Endometrium (tissue), 2 donors: ENCODE measurements around the gene KCNN4.
"Not testable (repeated sequence)": the region's sequence is repeated elsewhere in the genome, so short reads cannot be mapped to it uniquely, and the experiment has no call there.

Experiments
- FAIRE-seq: peaks from 2 replicates; lab custom pipeline; 2012; peaks lifted over from hg19 to GRCh38; lab: Jason Lieb, UNC
- donor health status: control.
- donor health status: control.

Gene KCNN4

DNA sequence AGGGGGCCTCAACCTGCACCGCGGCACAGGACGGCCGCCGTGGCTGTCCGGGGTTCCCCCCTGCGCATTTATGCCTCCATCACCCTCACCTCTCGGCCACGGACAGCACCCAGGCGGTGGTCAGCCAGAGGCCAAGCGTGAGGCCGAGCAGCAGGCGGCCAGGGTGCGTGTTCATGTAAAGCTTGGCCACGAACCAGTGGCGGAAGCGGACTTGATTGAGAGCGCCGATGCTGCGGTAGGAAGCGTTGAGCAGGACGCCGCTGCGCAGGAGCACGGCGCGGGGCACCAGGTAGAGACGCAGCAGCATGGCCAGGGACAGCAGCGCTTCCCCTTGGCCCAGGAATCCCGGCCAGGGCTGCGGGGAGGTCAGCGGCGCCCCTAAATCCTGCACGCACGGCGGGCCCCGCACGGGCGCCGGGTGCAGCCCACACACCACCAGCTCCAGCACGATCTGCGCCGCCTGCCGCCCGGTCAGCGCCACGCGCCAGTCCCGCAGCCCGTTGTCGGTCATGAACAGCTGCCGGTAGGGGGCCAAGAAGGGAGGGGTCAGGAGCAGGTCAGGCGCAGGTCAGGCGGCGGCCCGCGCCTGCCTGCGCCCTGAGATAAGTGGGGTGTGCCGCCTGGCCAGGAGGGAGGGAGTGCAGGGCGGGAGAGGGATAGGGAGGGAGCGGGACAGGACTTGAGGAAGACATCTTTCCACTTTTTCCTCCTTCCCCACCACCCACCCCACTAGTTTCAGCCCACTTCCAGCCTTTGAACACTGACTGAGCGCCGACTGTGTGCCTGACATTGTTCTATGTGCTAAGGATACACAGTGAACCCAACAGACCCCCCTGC is 6.5 kb downstream of the KCNN4 start:
- no peak for FAIRE-seq

DNA sequence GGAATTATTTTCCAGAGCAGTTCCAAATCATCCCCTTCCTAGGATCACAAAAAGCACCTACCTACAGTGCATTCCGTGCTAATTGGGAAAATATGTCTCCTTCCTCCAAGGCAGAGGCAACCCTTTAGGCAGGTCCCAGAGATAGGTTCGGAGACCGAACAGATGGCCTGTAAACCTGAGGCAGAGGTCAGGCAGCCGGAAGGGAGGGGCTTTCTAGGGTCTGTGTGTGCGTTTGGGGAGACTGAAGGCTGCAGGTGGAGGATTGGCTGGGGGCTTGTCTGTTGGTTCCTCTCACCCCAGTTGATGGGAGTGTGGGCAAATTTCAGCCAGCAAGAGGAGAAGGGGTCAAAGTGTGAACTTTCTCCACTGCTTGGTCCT is 7.1 kb downstream of the KCNN4 start:
- no peak for FAIRE-seq

DNA sequence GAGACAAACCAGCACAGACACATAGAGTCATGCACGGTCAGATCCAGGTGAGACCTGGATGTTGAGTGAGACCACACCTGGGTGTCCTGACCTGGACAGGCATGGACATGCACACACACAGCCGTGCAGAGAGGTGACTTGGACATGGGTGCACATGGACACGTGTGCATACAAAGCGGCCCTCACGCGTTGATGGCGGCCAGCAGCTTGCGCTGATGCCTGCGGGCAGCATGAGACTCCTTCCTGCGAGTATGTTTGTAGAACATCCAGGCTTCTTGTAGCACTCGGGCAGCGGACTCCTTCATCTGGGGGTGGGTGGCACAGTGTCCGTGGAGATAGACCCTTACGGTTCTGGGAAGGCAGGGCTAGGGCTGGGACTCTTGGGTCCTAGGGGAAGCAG is 11.5 kb downstream of the KCNN4 start:
- no peak for FAIRE-seq

DNA sequence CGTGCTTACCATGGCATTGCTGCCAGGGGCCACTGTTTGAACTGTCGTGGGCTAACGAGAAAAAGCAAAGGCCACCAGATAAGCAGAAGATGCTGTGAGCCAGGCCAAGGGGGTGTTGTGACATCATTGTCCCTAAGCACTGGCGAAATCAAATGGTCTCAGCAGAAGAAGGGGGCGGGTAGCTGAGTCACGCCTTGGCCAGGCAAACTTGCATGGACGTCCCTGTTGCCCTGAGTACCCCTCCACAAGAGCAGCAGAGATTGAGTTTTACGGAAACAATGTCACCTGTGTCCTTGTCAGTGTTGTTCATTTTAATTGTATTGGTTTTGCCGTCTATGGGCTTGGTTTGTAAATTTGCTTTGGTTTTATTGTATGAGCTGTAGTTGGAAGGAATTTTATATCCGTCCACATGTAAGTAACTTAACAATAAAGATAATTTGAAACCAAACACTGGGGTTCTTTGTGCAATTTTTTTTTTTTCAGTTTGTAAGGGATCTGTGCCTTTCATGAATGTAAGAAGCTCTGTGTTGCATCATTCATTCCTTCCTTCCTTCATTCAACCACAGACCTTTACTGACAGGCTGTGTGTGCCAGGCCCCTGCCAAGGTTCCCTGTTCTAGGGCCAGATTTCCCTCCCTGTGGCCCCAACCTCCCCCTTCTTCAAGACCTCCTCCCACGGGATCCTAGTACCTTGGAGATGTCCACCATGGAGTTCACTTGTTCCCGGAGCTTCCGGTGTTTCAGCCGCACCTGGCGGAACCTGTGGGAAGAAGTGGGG is 12.3 kb downstream of the KCNN4 start:
- no peak for FAIRE-seq

DNA sequence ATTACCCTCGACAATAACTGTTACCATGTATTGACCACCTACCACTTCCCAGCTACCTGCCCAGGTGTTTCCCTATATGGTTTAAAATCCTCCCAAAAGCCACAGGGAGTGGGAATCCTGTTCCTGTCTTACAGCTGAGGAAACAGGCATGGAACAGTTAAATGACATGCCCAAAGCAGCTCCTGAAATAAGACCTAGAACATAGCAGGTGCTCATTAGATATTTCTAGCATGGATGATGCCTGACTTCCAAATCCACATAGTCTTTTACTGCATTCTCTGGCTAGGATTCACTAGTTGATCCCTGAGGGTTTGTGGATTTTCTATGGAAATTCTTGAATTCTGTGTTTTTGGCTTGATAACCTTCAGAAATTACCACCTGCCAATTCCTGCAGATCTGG is 13.0 kb downstream of the KCNN4 start:
- FAIRE-seq = no peak

DNA sequence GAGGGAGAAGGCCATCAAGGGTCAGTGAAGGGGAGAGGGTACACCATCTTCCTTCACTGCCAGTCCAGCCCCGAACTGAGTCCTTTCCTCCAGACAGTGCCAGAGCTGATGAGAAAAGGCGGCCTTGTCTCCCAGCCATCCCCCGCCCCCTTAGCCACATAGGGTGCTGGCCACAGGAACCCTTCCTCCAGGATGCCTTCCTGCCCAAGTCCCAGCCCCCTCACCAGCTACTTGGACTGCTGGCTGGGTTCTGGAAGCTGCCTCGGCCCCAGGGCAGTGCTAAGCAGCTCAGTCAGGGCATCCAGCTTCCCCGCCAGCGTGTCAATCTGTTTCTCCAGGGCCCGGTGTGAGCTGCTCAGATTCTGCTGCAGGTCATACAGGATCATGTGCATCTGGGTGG is 13.5 kb downstream of the KCNN4 start:
- no peak for FAIRE-seq

DNA sequence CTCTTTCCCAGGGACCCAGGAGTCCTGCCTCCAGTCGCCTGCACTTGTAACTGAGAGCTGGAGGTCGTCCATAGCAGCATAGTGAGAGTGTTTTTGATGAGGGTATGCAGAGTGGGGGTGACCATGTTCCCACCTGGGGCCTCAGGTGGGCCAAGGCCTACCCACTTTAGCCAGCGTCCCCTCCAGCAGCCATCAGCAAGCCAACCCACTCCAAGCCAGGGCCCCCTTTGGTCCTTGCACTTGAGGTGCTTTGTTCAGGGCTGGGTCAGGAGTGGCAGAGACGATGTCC is 14.1 kb downstream of the KCNN4 start:
- no peak for FAIRE-seq

DNA sequence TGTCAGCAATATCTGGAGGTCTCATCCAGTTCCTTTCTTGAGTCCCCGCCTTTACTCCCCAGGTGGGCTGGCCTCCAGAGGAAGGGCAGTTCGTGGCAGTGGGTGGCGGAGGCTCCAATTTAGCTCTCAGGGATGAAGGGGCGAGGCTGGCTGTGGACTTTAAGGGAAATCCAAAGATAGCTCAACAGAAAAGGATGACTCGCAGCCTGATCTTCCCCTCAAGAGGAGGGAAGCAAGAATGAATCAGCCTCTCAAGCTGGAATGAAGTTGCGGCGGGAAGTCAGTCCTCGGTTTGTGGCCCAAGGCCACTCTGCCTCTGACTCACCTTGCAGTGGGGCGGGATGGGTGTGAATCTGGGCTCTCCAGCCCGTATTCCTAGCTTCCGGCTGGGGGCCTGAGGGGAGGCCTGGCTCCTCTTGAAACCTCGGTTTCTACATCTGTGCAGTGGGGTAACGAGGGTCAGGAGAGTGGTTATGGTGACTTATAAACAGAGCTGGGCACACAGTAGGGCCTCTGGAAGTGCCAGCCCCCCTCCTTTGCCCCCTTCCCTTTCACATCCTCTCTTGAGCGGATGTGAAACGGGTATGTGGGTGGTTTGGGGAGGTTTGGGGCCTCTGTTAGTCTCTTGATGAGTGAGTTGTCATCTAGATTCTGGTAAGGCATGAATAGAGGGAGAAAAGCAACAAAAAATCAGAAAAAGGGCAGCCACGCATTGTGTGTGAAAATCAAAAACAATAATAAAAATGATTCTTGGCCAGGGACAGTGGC is 15.5 kb downstream of the KCNN4 start:
- no peak for FAIRE-seq

DNA sequence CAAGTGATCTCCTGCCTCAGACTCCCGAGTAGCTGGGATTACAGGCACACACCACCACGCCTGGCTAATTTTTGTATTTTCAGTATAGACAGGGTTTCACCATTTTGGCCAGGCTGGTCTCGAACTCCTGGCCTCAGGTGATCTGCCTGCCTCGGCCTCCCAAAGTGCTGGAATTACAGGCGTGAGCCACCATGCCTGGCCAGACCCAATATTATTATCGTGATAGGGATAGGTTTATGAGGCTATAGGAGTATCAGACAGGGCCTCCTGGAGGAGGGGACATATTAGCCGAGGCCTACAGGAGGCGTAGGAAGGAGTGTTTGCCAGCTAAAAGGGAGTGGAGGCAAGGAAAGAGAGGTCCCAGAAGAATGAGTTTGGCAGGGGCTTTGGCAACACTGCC is 16.1 kb downstream of the KCNN4 start:
- not testable (repeated sequence) for FAIRE-seq

DNA sequence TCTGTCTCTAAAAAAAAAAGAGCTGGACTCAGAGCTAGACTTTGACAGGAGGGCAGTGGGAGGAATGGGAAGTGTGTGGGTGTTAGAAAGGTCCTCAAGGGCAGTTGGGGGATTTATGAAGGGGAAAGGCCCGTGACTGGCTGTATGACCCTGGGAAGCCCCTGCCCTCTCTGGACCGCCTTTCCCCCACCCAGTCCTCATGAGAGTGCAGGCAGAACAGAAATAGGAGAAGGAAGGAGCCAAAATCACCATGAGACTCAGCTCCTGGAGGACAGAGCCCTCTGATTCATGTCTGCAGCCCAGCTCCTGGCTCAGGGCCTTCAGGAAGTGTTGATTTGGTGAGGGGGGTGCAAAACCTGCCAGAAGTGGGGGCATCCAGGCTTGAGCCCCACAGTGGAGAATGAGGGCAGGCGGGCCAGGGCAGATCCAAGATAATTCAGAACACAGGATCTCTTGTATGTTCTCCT is 17.3 kb downstream of the KCNN4 start:
- FAIRE-seq = no peak

DNA sequence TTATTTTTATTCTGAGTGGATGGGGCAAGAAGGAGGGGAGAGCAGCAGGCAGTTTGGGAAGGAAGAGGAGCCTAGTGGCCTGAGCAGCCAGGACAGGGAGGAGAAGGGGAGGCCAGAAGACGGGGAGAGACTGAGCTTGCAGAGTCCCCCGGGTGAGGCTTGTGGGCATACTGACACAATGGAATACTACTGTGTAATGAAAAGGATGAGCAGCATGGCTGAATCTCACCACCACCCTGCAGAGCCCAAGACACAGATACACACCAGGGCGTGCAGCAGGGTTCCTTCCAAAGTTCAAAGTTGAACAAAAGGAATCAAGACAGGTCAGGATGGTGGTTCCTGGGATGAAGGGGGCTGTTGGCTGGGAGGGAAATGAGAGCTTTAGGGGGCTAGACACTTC is 18.0 kb downstream of the KCNN4 start:
- FAIRE-seq = no peak

DNA sequence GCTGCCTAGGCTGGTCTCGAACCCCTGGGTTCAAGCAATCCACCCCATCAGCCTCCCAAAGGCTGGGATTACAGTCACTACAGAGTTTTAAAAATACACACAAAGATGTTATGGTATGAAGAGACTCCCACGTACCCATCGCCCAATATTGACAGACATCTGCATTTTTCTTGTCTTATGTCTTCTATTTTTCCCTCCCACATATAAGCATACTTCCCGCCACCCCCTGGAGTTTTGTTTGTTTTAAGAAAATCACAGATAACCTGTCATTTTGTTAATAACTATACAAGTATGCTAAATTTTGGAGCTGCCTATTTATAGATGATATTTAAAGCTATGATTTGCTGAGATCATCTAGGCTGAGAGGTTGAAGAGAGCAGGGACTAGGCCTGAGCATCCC is 19.8 kb downstream of the KCNN4 start:
- FAIRE-seq = no peak

DNA sequence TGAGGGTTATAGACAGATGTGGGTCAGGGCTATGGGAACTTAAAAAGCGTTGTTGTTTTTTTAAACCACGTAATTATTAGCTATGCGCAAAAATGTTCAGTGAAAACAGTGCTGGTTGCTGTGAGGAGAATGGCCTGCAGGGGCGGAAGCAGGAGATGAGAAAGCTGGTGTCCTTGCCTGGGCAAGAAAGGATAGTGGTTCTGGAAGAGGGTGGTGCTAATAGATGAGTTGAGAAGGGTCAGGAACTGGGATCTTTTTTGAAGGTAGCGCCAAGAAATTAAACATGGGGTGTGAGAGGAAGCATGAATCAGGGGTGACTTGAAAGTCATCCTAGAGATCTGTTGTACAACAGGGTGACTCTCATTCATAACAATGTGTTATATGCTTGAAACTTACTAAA is 21.3 kb downstream of the KCNN4 start:
- FAIRE-seq = no peak

DNA sequence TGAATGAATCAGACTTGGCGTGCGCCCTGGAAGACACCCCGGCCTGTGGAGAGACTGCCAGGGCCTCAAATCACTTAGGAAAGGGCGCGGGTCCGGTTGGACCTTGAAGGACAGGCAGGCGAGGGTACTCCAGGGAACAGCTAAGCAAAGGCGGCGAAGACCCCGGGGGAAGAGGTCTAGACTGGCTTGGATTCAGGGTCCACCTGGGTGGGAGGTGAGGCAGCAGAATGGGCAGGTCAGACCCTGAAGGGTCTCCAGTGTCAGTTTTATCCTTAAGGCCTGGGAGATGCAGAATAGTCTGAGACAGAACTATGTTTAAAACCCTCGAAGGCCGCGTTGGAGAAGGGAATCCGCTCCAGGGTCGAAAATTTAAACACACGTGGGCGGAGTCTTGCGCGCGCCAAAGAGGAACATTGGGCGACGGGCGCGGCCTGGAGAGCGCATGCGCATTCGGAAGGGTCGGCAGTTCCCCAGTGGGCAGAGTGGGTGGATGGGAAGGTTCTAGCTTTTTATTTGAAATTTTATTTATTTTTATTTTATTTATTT is 25.4 kb downstream of the KCNN4 start:
- FAIRE-seq = peak; percentile 78

DNA sequence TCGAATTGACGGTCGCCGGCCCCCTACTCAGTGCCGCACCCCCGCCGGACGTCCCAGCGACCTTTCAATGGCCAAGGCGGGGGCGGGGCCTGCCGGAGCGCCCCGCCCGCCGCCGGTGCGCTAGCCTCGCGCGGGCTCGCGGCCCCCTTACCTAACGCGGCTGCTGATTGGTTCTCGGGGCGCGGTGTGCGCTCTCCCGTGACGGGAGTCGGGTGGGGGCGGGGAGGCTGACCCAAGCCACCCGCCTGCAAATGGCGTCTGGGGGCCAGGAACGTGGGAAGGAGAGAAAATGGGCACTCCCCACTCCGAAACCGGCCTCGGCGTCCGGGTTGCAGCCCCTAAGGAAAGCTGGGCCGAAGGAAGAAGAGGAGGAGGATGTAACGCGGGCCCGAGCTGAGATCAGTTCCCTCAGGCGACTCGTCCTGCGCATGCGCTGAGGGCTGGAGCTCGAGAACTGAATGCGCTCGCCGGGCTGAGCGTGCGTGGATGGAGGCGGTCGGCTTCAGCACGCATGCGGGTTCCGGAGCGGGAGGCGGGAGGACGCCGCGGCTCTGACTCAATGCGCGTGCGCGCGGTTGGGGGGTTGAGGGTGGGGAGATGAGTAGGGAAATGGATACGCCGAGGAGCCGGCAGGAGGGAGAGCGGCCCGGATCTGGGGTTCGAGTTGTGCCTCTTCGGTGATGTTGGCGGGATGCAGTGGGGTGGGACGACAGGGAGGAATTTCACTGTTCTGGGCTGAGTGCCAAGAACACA is 26.1 kb downstream of the KCNN4 start, which contains the start of gene SMG9:
Gene SMG9, minus strand, starts transcription at position 460 of the 753 bp plus-strand sequence. CDS start 4,221 bp downstream, outside the sequence.
- no peak for FAIRE-seq

DNA sequence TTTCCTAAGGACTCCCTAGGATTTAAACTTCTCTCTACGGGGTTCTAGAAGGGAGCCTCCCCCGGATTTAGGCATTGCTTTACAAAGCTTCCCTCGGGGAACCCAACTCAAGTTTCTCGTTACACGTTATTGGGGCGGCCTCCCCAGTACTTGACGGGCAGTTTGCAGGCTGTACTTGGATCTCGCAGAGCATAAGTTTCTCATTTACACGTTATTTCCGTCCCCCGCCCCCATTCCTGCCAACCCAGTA is 26.6 kb downstream of the KCNN4 start:
- FAIRE-seq = no peak

DNA sequence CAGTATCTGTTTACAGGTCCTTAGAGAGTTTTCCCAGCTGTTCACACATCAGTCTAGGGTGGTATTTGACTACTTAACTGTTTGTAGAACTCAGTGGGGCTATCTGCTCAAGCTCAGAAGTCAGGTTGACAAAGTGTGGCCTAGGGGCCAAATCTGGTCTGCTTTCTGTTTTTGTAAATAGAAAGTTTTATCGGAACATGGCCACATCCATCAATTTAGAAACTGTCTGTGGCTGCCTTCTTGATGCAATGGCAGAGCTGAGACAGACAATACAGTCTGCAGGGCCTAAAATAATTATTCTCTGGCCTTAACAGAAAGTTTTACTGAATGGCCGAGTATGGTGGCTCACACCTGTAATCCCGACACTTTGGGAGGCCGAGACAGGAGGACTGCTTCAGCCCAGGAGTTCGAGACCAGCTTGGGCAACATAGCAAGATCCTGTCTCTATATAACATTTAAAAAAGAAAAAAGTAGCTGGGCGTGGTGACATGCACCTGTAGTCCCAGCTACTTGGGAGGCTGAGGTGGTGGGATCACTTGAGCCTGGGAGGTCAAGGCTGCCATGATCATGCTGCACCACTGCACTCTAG is 28.4 kb downstream of the KCNN4 start:
- no peak for FAIRE-seq

DNA sequence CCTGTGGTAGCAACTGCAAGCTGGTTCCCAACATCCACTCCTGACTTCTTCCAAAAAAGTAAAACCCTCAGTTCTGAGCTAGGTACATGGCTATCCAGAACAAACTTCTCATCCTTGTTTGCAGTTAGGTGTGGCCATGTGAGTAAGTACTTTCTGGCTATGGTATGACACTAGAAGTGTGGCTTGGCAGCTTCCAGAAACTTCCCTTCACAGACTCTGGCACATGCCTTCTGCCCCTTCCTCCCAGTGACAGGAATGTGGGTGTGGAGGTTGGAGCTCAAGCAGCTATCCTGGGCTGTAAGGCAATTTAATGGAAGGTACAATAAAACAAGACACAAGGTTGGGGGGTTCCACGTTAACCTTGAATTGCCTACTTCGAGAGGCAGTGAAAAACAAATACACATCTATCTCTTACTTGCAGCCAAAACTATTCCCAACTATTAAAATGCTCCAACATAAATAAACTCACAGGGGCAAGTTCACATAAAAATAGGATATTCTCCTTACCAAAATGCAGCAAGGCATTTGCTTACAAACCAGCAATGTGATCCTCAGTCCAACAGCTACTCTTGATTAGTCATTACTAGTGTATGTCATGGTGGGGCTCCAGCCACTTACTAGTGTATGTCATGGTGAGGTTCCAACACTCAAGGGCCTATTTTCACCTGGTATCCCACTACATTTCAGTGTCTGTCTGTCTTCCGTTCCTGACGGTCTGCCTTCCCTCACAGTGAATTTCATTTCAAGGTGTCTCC is 29.1 kb downstream of the KCNN4 start:
- FAIRE-seq = no peak

DNA sequence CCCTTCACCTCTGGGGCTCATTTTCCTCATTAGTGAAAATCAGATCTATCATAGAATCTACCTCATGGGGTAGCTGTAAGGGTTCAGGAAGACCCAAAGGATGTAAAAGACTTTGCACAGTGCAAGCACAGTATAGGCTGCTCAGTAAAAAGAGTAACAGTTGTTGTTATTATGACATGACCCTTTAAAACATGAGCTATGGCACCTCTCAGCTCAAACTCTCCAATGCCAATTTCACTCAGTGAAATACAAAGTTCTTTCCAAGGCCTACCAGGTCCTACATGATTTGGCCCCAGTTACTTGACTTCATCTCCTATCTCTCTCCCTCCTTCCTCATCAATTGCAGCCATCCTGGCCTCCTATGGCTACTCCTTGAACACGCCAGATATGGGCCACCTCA is 30.9 kb downstream of the KCNN4 start:
- FAIRE-seq = no peak

DNA sequence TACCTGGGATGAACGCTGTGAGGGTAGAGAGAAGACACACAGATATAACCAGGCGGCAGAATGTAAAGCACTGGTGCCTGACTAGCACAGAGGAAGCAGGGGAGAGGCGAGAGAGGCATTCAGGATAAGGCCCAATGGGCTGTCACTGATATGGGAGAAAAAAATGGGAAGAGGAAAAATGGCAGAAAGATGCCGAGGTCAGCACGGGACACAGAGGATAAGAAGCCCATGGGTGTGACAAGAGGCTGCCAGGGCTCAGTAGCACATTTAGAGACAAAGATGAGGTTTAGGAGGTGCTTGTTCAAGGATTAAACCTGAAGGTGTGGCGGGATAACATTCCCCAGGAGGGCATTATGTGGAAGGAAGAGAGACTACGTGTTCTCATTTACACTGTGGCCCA is 31.6 kb downstream of the KCNN4 start:
- FAIRE-seq = no peak

DNA sequence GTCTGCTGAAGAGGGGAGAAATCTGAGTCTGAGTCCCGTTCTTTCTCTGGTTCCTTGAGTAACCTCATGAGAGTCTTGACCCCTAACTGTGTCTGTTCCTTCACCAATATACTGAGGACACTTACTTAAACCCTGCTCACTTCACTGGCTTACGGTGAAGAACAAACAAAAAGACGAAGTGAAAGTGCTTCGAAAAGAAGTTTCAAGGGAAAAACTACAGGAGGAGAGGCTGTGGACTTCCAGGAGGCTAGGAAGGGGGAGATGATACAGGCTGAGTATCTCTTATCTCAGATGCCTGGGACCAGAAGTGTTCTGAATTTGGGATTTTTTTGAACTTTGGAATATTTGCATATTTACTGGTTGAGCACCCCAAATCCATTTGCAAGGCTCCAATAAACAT is 32.1 kb downstream of the KCNN4 start:
- no peak for FAIRE-seq
